NCI-H748 (cell line): Measurements from ENCODE around the gene OSBPL3.

Experiments
- DNase-seq: peaks from one replicate; lab custom pipeline; 2025; ENCODE audit not compliant: unreplicated experiment; lab: John Stamatoyannopoulos, UW

The OSBPL3 gene

DNA sequence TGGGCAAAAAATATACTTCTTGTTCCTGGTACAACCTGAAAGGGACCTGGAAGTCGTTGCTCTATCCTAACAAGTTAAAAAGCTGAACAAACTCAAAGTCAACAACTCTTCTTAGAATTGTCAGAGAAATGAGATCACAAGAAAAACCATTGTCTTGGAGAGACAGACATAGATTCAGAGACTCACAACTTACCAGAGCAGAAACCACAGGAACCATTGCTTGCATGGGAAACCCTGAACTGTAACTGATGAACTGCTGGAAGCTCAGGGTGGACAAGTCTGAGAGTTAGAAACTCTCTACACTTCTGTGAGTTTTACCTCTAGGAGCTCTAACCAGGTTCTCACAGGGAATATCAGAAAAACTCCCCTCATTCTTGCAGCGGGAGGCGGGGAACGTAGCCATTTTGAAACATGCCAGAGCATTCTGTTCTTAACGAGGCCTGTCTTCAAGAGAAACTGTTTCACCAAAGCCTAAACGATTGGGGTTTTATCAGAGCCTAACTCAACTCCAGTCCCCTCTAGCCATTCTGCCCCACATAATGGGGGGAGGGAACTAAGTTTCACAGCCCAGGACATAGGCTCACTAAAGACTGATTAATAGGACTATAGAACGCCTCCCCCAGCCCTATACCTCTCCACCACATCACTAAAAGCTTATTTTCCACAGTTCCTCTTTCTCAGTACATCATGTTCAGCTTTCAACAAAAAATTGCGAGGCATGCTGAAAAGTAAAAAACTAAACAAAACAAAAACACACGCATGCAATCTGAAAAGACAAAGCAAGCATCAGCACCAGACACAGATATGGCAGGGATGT, 210.8 kb downstream of the OSBPL3 start:
- no peak for DNase-seq

DNA sequence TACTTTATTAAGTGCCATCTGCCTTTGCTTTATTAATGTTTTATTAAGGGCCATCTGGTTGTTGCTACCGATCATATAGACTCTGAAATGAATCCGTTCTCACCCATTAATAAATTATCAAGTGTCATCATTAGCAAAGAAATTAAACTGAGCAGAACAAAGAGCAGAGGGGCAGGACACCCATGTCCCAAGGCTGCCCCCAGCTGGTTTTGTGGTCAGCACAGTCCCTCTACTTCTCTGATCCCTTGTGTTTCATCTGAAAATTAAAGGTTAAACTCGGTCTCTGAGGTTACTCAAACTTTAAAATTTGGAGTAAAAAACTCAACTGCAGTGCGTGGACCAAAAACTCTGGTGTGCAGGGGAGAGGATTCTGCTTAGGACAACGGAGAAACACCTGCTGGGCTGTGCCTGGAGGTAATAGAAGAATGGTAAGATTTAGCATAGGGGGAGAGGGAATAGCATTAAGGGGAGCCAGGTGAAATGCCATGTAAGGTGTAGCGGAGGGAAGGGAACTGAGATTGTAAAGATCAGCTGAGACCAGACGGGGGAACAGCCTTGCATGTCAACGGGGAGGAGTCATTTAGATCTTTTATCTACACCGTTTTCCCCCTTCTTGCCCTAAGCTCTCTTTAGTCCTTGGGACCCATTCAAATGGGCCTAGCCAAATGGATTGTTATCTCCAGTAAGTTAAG, 212.0 kb downstream of the OSBPL3 start:
- no peak for DNase-seq

DNA sequence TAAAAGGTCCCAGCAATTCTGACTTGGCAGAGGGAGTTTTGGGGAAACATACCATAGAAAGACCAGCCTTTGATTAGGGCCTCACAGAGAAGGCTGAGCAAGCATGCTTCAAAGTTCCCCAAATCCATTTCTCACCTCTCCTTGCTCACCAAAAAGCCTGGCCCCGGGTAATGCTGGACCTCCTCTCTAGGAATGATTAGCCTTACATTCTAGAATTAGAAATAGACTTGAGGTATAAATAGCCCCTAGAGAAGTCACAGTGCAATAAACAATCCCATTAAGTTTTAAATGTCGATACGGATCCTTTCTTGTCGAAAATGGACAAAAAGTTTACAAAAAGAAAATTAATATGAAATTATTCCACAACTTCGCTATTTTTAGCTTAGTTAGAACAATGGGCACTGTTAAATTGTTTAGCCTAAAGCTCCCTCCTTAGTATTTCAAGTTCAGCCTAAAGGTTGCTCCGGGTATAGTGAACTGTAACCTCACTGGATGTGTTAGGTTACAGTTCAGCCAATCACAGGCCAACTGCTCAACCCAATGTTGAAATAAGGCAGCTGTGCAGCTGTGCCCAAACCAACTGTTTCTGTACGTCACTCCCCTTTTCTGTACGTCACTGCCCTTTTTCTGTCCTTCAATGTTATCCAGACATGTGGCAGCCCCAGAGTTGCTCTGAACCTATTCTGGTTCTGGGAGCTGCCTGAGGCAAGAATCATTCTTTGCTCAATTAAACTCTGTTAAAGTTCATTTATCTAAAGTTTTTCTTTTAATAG, 214.8 kb downstream of the OSBPL3 start:
- DNase-seq = no peak

DNA sequence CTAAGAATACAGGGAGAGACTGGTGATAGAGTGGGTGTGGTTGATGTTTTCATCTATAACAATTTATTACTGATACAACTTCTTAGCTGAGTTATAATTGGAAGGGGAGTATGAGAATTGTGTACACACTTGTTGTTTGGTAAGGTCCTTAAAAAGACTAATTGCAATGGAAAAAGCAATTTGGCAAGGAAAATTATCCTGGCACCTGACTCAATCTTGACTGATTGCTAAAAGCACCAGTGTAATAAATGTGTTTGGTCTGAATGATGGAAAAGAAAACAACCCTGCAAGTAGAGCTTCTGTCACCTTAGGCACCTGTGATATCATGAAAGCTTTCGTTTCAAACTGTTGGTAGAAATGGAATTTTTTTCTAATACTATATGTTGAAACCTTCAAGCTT, 216.0 kb downstream of the OSBPL3 start:
- peak; percentile 32 for DNase-seq

DNA sequence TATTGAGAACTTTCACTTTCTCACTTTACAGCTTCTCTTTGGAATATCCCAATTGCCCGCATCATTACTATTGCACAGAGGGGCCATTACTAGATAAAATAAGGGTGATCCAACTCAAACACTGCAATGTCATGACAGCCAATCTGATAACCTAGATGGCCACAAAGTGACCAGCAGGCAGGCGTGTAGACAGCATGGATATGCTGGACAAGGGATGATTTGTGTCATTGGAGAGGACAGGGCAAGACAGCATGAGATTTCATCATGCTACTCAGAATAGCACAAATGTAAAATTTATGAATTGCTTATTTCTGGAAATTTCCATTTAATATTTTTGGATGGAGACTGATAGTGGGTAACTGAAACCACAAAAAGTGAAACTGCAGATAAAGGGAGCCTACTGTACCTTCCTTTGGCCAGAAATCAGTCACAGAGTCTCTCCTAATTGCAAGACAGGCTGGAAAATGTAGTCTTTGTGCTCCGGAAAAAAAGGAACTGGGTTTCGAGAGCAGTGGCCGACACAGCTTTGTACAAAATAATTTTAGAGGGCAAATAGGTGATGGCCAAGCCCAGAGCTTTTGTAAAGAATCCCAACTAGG, 216.6 kb downstream of the OSBPL3 start:
- DNase-seq = no peak

DNA sequence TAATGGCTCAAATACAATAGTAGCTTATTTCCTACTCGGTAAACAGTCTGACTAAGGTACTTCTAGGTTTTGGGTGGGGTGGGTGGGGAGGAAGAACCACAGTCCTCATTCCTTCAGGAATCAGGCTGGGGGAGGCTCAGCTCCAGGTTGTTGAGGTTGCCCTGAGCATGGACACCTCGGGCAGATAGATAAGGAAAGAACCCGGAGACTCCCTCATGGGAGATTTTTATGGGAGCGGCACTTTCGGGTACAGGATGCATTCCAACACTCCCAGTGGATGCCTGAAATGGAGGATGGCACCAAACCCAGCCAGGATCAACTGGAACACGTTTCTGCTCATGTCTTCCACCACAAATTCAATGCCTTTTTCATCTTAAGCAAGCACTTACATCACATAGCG, 217.2 kb downstream of the OSBPL3 start:
- no peak for DNase-seq

DNA sequence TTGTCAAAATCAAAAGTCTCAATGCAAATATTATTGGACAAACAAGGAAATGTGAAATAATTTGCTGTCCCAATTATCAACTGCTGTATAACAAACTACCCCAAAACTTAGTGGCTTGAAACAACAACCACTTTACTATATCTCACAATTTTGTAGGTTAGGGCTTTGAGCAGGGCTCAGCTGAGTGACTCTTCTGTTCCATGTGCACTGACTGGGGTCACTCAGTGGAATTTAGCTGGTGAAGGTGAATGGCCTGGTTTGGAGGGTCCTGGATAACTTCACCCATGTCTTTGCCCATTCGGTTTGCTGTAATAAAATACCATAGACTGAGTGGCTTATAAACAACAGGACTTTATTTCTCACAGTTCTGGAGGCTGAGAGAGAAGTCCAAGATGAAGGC, 219.0 kb downstream of the OSBPL3 start:
- DNase-seq = no peak

DNA sequence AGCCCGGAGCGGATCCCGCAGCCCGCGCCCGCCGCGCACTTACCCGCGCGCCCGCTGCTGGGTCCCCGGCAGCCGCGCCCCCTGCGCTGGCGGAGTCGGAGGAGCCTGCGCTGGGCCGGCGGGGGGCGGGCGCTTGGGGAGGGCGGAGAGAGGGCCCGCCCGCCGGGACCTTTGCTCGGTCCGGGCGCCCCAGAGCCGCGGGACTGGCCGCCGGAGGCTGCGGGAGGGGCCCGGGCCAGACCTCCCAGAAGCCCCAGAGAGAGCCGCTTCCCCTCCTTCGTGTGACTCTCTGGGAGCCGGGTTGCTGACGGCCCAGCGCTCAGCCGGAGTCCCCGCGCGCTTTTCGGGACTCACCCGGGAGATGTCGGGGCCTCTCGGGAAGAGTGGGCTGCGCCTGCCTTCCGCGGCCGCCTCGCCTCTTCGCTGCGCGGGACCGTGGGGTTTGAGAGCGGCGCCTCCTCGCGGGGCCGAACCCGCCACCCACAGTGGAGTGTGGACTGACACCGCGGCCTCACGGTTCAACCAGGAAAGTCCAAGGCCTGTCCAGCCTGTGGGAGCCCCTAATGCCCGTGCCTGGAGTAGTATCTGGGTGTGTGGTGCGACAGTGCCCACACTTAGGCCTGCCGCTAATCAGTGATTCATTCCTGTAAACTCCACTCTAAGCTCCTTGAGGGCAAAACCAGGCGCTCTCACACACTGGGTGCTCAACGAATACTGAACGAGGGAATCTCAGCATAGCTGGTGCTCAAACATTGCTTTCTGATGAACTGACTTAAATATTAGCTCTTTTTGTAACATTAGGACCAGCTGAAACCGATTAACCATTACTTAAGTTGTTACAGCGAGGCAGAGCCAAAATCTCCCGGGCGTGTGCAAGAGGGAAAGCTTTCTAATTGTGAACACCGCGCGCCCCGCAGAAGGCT, 222.4 kb downstream of the OSBPL3 start, which contains the start of gene GSDME:
GSDME (minus strand) TSS at position 112 of the 923 bp plus-strand sequence. CDS start 7,690 bp downstream, outside the sequence.
- DNase-seq = peak; percentile 59

DNA sequence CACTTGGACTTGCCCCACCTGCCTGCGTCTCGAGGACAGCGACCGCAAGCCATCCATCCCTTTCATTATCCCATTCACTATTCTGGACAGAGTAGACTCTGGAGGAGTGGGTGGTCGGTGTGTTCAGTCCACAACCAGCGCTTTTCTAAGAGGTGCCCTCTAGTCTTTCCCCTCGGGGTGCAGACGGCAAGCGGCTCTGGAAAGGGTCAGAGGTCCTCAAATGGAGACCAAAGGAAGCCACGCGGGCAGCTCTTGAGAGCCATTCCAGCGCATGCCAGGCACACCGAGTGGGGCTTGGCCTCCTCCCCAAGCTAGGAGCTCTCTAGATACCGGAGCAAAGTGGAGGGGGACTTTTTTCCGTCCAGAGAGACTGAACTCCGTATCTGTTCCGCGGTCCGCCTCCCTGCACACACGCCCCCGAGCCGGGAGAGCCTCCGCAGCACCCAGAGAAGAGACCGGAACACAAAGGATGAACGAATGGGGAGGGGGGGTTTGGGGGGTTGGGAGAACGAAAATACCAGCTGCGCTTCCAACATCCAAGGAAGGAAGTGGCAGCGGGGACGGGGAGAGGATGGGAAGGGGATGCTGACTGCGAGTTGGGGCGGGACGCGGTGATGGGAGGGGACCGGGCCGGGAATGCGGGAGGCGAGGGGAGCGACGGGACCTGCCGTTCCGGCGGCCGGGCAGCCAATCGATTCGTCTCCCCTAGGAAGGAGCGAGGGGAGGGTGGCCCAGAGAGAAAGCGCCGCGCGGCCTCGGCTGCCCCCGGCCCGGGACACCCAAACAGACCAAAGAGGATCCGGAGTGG, 223.2 kb downstream of the OSBPL3 start:
- DNase-seq = peak; percentile 61

DNA sequence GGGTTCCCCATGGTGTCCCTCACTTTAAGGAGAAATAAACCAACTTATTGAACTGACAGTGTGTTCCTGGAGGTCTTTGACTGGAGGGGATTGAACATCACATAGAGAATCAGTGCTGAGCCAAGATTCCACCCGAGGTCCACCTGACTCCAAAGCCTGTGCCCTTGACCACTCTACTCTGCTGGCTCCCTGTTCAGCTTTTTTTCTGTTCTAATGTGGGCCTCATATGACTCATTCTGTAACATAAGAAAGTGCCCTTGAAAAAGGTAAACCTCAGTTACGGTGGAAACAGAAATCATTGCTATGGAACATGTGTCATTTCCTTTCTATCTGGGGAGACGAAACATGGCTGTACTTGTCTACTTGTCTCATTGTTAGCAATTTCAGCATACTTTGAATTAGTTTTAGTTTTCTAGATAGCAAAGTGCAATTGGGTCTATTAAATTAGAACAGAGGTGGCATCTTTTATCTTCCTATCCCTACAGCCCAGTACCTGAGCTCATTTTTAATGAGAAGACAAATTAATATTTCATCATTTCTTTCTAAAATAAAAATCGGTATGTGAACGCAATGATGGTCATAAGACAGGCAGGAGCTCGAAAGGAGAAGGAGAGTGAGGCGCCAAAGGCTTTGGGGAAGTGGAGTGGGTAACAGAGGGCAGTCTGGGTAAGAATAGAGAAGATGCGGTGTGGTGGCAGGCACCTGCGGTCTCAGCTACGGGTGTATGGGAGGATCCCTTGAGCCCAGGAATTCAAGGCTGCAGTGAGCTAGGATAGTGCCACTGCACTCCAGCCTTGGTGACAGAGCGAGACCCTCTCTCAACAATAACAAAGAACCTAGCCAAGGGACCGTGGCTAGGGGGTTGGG, 224.2 kb downstream of the OSBPL3 start:
- no peak for DNase-seq

DNA sequence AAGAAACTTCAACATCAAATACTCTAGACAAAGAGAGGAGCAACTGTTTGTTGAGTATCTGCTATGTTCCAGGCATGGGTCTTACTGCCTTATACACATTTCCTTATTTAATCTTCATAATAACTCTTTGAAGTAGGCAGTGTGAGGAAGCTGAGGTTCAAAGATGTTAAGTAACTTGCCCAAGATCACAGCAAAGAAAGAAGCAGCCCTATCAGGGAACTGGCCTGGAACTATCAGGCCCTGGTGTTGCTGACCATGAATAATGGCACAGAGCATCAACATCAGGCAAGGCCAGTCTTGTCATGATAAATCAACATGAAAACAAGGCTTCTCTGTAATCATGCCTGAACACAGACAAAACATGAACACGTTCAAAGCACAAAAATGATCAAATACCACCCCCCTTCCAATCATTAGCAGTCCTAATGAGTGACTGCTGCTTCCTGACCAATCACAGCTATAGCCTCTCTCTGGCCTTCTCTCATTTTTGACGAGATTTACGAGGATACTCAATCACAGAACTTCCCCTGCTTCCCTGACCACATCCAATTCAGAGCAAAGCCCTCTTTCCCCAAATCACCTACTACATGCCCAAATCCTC, 225.0 kb downstream of the OSBPL3 start:
- no peak for DNase-seq

DNA sequence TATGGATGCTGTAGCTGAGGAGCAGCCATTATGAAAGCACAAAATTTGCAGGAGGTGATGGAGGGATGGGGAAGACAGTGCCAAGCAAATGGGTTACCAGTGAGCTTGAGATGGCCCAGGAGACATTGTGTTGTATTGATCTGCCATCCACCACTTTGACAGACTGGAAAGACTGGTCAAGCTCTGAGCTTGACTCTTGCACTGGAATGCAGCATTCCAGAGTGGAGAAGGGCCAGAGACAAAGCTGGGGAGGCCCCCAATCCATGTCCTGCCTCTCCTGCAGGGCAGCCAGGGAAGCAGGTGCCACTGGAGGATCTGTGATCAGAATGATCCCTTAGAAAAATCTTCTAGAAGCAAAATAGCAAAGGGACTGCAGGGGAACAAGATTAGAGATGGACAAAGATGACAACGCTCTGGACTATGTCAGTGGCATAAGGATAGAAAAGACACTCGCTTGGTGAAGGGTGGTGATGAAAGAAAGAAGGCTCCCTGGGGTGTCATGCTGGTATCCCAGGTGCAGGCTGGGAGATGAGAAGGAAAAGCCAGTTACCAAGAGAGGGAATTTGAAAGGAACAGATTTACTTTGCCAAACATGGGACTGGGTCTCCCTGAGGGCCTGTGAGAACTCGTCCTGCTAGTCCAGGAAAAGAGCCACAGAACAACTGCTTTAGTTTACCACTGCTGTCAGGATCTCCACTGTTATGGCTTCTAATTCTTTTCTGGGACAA, 227.7 kb downstream of the OSBPL3 start:
- DNase-seq = no peak

DNA sequence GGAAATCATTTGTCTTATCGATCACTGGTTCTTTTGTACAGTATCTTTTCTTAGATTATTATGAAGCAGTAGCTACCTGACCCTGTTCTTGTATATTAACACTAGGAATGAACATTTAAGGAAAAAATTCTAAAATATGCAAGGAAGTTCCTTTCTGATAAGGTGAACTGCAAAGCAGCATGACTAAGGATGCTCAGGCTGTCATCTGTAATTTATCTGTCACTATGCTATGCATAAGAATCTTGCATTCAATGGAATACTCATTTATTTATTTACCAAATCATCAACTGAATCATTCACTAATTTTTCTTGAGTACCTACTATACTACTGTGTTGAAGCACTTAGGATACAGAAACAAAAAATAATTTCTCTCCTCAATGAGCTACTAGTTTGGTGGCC, 228.5 kb downstream of the OSBPL3 start:
- no peak for DNase-seq

DNA sequence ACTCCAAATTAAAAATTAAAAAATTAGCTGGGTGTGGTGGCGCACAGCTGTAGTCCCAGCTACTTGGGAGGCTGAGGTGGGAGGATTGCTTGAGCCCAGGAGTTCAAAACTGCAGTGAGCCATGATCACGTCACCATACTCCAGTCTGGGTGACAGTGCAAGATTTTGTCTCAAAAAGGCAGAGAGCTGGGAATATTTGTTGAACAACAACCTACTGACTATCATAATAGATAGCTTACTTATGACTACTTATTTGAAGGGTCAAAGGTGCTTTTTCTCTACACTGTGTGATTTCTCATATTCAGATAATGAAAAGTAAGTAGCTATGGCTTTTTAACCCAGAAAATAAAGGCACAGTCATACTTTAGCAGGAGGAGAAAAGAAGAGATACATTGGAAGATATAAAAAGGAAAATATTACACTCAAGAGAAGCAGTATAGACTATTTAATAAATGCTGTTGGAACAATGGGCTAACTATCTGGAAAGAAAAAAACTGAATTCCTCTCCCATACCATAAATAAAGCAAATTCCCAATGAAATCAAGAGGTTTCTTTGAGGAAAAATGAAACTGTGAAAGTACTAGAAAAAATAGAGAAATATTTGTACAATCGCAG, 229.4 kb downstream of the OSBPL3 start:
- no peak for DNase-seq

DNA sequence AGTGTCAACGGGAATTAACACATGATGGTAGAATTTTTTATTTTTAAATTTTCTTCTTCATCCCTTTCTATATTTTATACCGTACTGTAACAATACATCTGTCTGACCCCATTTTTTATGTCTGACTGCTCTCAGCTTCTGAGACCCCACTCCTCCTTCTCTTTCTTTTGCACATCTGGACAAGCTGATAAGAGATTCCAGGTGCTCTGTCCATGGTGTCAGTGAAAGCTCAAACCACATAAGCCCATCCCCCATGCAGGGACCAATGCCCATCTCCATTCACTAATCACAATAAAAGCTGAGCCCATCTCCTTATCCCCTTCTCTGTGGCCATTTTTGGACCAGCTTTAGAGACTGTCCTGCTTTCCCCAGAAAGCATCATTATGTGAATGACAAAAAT, 231.5 kb downstream of the OSBPL3 start:
- no peak for DNase-seq
